Gastrocnemius medialis (tissue), 4 donors: ENCODE measurements around the gene DNAJC1.

ENCODE experiments used
- CTCF ChIP-seq, 5 experiments: fragments of 450-650 bp in 3 of 5; fragments of 200-600 bp in 2 of 5; sonication (generic) in 2 of 5; IDR thresholded peaks in 4 of 5; conservative IDR thresholded peaks in 1 of 5; 1 replicate in 4 of 5; 2 replicates in 1 of 5; pipeline ENCODE4 v1.5.1; 2016 to 2019; ENCODE audit warnings: antibody characterized with exemption in 5 of 5, mild to moderate bottlenecking in 3 of 5, moderate library complexity in 3 of 5
- POLR2A ChIP-seq, 2 donors: fragments of 450-650 bp; IDR thresholded peaks; one replicate each; pipeline ENCODE4 v1.6.1; 2017; ENCODE audit warnings: antibody characterized with exemption in 2 of 2, mild to moderate bottlenecking in 2 of 2, moderate library complexity in 2 of 2

DNA sequence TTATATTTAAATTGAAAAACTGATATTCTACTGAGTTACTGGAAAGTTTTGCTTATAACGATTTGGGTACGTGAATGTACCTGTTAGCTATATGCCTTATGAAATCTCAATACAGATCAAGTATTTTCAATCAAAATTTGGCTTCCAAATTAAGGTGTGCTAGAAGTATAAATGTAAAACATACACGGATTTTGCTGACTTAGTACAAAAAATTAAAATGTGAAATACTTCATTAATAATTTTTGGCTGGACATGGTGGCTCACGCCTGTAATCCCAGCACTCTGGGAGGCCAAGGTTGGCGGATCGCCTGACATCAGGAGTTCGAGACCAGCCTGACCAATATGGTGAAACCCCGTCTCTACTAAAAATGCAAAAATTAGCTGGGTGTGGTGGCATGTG lies 11.7 kb downstream of the DNAJC1 start:
- TF ChIP-seq CTCF (IDR thresholded peaks at IDR 0.05 in 4 of 5, conservative IDR thresholded peaks at IDR 0.05 in 1 of 5) (no peak), POLR2A (IDR thresholded peaks at IDR 0.05) (no peak)
